ENCODE data around the gene DSG3. TPM values are rescaled to one million over a fixed set of nuclear protein-coding genes. Genes with fewer than 3 reads are reported as not detected.

Gene DSG3
- total RNA-seq, 4 donors from 2014 or later = 513 to 856 (median 737) TPM

DNA sequence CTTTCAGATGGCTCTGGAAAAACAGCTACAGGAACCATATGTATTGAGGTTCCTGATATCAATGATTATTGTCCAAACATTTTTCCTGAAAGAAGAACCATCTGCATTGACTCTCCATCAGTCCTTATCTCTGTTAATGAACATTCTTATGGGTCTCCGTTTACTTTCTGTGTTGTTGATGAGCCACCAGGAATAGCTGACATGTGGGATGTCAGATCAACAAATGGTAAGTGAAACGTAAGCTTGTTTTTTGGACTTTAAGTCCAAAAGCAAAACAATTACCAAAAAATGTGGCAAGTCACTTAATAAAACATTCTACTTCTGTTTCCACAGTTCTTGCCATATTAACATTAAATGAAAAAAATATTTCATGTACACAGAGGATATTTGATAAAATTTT is 44.1 kb upstream of the DSG3 start:
- Histone ChIP-seq H3K9me3 (no peaks in the 10 kb centered on the region), H3K36me3 (no peaks in the 10 kb centered on the region), H3K27ac (no peak overlapping the region), H3K4me1 (peaks cover 0 to 13% (median 0%) of the 10 kb centered on the region in 3 donors), H3K4me3 (no peak overlapping the region), H3K27me3 (no peaks in the 10 kb centered on the region)
- no peak for DNase-seq
- TF ChIP-seq, protein P1, sequence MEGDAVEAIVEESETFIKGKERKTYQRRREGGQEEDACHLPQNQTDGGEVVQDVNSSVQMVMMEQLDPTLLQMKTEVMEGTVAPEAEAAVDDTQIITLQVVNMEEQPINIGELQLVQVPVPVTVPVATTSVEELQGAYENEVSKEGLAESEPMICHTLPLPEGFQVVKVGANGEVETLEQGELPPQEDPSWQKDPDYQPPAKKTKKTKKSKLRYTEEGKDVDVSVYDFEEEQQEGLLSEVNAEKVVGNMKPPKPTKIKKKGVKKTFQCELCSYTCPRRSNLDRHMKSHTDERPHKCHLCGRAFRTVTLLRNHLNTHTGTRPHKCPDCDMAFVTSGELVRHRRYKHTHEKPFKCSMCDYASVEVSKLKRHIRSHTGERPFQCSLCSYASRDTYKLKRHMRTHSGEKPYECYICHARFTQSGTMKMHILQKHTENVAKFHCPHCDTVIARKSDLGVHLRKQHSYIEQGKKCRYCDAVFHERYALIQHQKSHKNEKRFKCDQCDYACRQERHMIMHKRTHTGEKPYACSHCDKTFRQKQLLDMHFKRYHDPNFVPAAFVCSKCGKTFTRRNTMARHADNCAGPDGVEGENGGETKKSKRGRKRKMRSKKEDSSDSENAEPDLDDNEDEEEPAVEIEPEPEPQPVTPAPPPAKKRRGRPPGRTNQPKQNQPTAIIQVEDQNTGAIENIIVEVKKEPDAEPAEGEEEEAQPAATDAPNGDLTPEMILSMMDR (IDR thresholded peaks at IDR 0.05) = no peak
- TF ChIP-seq POLR2A (IDR thresholded peaks at IDR 0.05) = no peak
- intact Hi-C loops (cut with DNase I) = no loop called here
- WGBS, 2 donors = 59 to 76% methylated on average over 2 of the region's 2 CpGs

GRCh38 chr18:31407649-31408048 is 39.9 kb upstream of the DSG3 start:
- Histone ChIP-seq H3K27ac (no peak overlapping the region), H3K4me3 (no peak overlapping the region), H3K4me1 (no peaks in the 10 kb centered on the region), H3K9me3 (no peaks in the 10 kb centered on the region), H3K36me3 (no peaks in the 10 kb centered on the region), H3K27me3 (no peaks in the 10 kb centered on the region)
- WGBS, 2 donors = 25 to 48% methylated on average over 3 of the region's 3 CpGs
- intact Hi-C loops (cut with DNase I) = no loop called here
- TF ChIP-seq POLR2A (IDR thresholded peaks at IDR 0.05) = no peak
- TF ChIP-seq, protein P1 (IDR thresholded peaks at IDR 0.05) = no peak
- no peak for DNase-seq

DNA sequence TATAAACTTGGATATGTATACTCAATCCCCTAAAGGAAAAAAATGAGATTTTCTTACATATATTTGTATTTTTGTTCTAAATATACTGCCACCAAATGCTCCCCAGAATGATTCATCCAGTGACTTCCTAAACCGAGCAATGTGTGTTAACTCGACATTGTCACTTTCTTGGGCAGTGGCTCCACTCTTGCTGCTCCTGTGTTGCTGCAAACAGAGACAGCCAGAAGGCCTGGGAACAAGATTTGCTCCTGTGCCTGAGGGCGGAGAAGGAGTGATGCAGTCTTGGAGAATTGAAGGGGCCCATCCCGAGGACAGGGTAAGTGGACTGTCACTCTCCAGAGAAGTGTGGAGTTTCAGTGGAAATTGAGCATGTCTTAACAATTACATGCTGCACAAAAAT is 38.3 kb upstream of the DSG3 start:
- peaks cover 0 to 4% (median 0%) of the 10 kb centered on the region in 3 donors for H3K36me3 ChIP-seq
- DNase-seq = no peak
- H3K27ac ChIP-seq = no peak overlapping the region
- H3K4me3 ChIP-seq = no peak overlapping the region
- TF ChIP-seq, protein P1 (IDR thresholded peaks at IDR 0.05) = no peak
- no peak for TF ChIP-seq POLR2A (IDR thresholded peaks at IDR 0.05)
- H3K27me3 ChIP-seq = no peaks in the 10 kb centered on the region
- no peaks in the 10 kb centered on the region for H3K9me3 ChIP-seq
- 61 to 67% methylated on average over 4 of the region's 4 CpGs for WGBS, 2 donors
- no peaks in the 10 kb centered on the region for H3K4me1 ChIP-seq
- intact Hi-C loops (cut with DNase I) = no loop called here

- intact Hi-C loops (cut with DNase I) = no loop called here
- no peak for DNase-seq
Measured at GRCh38 chr18:31410716-31411483, 36.6 kb upstream of the DSG3 start.

GRCh38 chr18:31413137-31413536 is 34.4 kb upstream of the DSG3 start:
- Histone ChIP-seq H3K36me3 (peaks cover 0 to 4% (median 0%) of the 10 kb centered on the region in 3 donors), H3K4me1 (no peaks in the 10 kb centered on the region), H3K27ac (no peak overlapping the region), H3K27me3 (no peaks in the 10 kb centered on the region), H3K4me3 (no peak overlapping the region), H3K9me3 (no peaks in the 10 kb centered on the region)
- intact Hi-C loops (cut with DNase I) = no loop called here
- no peak for DNase-seq
- 89 to 92% methylated on average over 6 of the region's 6 CpGs for WGBS, 2 donors
- TF ChIP-seq POLR2A (IDR thresholded peaks at IDR 0.05) = no peak
- TF ChIP-seq, protein P1 (IDR thresholded peaks at IDR 0.05) = no peak

More at GRCh38 chr18:31410716-31411483, 36.6 kb upstream of the DSG3 start:
- H3K9me3 ChIP-seq = no peaks in the 10 kb centered on the region
- H3K36me3 ChIP-seq = peaks cover 0 to 4% (median 0%) of the 10 kb centered on the region in 3 donors
- TF ChIP-seq, protein P1 (IDR thresholded peaks at IDR 0.05) = no peak
- TF ChIP-seq POLR2A (IDR thresholded peaks at IDR 0.05) = no peak
- H3K4me1 ChIP-seq = no peaks in the 10 kb centered on the region
- WGBS, 2 donors = 74 to 76% methylated on average over 20 to 32 of the region's 37 CpGs
- no peak overlapping the region for H3K27ac ChIP-seq
- H3K27me3 ChIP-seq = no peaks in the 10 kb centered on the region
- H3K4me3 ChIP-seq = no peak overlapping the region
